HG03469 (cell line): ENCODE data around the gene SIL1.
"Not testable (repeated sequence)": the region's sequence is repeated elsewhere in the genome, so short reads cannot be mapped to it uniquely, and the experiment has no call there.

Source experiments
- ATAC-seq: cut with Tn5 transposase; IDR thresholded peaks from one replicate; pipeline ENCODE4 v1.9.1; 2021; ENCODE audit warnings: mild to moderate bottlenecking, moderate library complexity, moderate number of reproducible peaks; ENCODE audit not compliant: unreplicated experiment

SIL1 gene

GRCh38 chr5:139116100-139116655 lies 82.0 kb downstream of the SIL1 start:
- ATAC-seq: no peak

DNA sequence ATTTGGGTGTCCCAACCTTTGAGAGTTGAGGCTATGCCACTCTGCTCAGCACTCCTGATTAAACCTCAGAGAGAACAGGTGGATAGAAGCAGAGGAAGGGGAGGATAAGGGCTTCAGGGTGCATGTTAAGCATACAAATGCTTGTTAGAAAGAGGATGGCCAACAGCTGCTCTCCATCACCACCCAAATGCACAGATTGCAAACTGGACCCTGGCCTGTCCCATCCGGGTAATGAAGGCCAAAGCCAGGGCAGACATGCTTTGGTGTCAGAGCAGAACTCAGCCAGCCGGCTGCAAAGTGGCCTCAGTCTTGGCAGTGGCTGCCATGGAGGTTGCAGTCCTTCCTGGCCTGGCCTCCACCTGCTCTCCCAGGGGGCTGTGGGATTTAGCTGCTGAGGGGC lies 84.3 kb downstream of the SIL1 start:
- ATAC-seq: no peak

DNA sequence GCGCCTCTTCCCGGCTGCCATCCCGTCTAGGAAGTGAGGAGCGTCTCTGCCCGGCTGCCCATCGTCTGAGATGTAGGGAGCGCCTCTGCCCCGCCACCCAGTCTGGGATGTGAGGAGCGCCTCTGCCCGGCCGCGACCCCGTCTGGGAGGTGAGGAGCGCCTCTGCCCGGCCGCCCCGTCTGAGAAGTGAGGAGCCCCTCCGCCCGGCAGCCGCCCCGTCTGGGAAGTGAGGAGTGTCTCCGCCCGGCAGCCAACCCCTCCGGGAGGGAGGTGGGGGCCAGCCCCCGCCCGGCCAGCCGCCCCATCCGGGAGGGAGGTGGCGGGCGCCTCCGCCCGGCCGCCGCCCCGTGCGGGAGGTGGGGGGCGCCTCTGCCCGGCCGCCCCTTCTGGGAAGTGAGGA lies 85.8 kb downstream of the SIL1 start:
- not testable (repeated sequence) for ATAC-seq

- no peak for ATAC-seq
Observed at GRCh38 chr5:139110526-139111168, 87.5 kb downstream of the SIL1 start.

DNA sequence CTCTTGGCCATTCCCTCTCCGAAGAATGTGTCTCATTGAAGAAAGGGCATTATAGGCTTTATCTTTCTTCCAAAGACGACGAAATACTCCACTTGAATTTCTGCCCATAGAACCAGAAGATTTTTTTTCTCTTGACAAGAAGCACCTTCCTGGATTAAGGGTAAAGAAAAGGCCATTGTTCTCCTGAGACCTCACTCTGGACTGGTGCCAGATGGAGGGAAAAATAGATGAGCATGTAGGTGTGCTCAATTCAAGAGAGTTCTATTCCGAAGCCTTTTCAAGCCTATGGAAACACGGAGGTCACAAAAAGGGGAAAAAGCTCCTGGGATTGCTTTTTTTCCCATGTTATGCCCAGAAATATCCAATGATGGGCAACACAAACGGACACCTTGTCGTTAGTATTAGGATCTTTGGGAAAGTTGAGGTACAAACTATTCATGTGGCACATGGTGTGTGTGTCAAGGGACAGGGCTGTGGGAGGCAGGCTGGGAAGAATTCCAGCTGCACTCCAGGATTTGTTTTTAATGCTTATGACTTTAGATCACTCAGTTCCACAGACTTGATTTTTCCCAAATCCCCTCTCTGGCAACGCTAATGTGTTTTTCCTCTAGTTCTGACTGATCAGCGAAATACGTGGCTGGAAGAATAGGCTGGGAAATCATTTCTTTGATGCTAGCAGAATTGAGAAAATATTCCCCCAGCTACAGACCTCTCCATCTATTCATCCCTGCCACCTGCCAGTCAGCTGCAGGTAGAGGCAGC lies 89.9 kb downstream of the SIL1 start:
- no peak for ATAC-seq

- no peak for ATAC-seq
Observed at GRCh38 chr5:139105621-139106071, 92.5 kb downstream of the SIL1 start.

DNA sequence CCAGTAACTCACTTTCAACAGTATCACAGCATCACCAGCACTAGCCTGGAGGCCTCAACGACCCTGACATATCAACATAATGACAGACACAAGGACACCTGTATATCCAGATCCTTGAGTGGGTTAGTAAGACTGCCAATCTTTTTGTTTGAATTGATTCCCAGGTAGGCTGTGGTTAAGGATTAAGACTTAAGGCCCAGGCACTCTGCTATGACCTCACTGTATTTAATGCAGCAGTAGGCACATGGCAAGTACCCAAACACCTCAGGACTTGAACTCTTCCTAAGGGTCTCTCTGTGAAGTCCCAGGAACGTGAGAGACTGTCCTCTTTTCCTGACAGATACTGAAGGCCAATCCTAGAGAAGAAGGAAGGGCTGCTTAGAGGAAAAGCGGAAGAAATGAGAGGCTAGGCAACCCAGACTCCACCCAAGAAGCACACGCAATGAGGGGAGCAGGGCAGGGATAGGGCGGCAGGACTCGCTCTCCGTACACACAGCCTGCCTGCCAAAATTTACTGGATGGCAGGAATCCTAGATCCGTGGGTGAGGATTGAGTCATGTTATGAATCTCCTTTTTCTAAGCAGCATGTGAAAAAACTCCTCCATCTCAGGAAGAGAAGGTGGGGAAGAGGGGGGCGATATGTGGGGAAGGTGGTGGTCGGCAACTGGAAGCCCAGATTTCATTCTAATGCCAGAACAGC lies 93.4 kb downstream of the SIL1 start:
- ATAC-seq: no peak

GRCh38 chr5:139103762-139104161 lies 94.4 kb downstream of the SIL1 start:
- ATAC-seq: no peak

DNA sequence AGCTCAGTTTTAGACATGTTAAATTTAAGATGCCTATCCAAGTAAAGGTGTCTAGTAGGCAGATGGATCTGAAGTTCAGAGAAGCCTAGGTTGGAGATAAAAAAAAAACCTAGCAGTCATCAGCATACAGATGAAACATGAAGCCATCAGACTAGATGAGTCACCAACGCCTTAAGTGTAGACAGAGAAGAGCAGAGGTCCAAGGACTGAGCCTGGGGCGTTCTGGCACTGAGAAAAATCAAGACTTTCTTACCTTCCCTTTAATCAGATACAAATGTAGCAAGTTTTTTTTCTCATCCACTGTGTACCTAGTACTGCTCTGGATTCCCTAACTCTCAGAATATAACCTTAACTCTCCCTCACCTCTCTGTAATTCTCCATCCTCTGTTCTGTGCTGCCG lies 97.3 kb downstream of the SIL1 start:
- ATAC-seq: no peak

- ATAC-seq: peak; percentile 87
Observed at GRCh38 chr5:139094154-139095131, 103.7 kb downstream of the SIL1 start.

DNA sequence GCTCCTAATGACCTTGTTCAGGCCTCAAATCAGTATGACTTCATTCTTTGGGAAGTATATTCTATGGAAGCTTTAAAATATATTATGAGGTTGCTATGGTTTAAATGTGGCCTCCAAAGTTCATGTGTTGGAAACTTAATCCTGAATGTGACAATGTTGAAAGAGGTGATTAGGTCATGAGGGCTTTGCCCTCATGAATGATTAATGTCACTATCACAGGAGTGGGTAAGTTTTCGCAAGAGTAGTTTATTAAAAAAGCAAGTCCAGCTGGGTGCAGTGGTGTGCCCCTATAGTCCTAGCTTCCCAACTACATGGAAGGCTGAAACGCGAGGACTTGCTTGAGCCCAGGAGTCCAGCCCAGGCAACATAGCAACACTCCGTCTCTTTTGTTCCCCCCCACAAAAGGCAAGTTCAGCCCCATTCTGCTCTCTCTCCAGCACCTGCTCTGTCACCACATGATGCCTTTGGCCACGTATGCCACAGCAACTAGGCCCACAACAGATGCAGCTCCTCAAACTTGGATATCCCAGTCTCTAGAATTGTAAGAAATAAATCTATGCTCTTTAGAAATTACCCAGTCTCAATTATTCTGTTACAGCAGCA lies 105.3 kb downstream of the SIL1 start:
- ATAC-seq: no peak

DNA sequence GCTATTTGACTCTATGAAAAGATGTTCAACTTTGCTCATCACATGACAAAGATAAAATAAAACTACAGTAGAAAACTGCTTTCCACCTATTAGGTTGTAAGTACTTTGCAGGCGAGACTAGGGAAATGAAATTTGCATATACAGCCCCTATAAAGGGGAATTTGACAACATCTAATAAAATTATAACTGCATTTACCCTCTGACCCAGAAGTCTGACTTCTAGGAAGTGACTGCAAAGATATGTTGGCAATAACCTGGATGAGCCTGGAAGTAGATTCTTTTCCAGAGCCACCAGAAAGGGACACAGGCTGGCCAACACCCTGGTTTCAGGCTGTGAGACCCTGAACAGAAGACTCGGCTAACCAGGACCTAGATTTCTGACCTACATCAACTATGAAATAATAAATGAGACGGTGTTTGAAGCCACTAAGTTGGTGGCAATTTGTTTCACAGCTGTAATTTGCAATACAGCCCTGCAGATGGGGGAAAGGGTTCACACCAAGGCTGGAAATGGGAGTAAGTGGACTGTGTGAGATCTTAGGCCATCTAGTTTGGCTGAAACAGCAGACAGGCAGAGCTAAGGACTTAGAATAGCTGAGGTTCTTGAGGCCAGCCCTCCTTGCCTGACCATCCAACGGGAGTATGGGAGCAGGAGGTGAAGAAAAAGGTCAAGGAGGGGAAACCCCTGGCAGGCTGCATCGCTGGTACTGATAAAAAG lies 106.6 kb downstream of the SIL1 start:
- ATAC-seq: no peak

GRCh38 chr5:139090581-139090980 lies 107.6 kb downstream of the SIL1 start:
- ATAC-seq: no peak

DNA sequence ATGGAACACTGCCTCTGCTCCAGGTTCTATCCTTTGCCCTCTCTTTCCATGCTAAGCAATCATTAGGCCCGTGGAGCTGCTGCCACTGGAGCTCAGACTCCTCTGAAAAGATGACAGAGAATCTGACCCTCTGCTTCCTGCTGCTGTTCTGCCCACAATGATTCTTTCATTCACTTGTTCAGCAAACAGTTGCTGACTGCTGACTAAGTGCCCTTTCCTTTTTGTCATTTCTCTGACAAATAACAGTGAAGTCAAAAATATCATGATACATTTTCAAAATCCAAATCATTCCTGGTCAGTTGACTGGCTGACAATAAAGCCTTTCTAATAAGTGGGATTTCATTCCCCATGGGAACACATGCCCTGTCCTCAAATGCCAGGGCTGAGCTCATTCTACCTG lies 110.1 kb downstream of the SIL1 start:
- no peak for ATAC-seq

DNA sequence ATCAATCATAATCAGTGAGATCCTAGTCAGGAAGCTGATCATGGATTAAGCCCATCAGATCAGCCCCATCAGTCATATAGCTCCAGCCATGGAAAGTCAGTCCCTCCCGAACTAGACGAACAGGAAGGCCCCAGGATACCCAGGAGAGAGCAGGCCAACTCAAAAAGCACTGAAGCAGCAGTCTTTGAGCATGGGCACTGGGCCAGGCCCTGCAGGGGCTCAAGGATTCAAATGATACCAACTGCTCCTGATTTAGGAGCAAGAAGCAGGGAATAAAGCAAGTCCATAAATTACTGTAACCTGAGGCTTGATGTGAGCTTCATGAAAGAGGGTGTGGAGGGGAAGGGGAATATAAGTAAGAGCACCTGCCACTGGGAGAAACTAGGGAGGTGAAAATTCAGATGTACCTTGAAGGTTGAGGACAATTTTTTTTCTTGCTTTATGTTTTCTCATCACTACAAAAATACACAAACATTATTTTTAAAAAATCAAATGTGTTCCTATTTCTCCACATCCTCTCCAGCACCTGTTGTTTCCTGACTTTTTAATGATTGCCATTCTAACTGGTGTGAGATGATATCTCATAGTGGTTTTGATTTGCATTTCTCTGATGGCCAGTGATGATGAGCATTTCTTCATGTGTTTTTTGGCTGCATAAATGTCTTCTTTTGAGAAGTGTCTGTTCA lies 115.2 kb downstream of the SIL1 start:
- no peak for ATAC-seq

- ATAC-seq: no peak
Observed at GRCh38 chr5:139079991-139080610, 118.1 kb downstream of the SIL1 start.

DNA sequence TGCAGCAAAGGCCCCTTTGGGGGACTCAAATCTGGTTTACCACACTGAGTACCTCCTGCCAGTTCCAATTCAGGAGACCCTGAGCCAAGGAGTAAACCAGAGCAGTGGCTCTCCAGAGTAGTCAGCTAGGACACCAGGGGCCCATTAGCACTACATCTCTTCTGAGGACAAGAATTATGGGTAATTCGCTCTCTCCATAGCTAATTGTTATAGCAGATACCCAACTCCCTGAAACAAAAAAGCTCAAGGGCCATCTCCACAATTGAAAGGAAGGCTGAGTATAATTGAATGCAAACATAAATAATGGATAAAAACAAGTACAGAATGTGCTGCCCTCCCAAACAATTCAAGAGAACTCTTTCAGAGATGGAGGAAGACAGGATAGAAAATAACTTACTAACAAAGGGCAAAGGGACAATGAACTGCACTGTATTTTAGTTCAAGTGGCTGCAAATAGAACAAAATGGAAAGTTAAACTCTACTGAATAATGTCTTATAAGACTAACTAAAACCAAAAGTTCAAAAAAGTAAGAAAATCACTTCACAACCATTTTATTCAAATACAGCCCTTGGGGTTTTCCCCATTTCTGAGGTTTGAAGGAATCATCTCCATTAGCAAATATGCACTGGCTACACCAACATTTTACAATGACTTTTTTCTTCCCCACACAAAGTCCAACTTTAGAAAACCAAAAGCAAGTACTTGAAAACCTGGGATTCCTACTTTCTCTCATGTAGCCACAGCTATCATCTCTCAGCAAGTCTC lies 118.8 kb downstream of the SIL1 start:
- ATAC-seq: no peak

GRCh38 chr5:139078345-139078744 lies 119.8 kb downstream of the SIL1 start:
- ATAC-seq: no peak
